HG03457 (cell line): ENCODE measurements around the gene KCNA3.

Source experiments
- ATAC-seq: cut with Tn5 transposase; IDR thresholded peaks from one replicate; pipeline ENCODE4 v1.9.1; 2021; ENCODE audit warnings: moderate number of reproducible peaks; ENCODE audit not compliant: unreplicated experiment

KCNA3 gene

GRCh38 chr1:110674337-110675059 lies at the start of gene KCNA3:
Gene KCNA3 (minus strand): TSS chr1:110674940. CDS start chr1:110674809, 131 bp downstream.
- no peak for ATAC-seq

GRCh38 chr1:110722807-110723206 lies 48.1 kb upstream of the KCNA3 start:
- ATAC-seq, result no peak

GRCh38 chr1:110719908-110720307 lies 45.2 kb upstream of the KCNA3 start:
- ATAC-seq, result no peak

GRCh38 chr1:110718452-110718851 lies 43.7 kb upstream of the KCNA3 start:
- ATAC-seq, result no peak

- ATAC-seq, result no peak
These were observed 42.4 kb upstream of the KCNA3 start for GRCh38 chr1:110717179-110717578.

GRCh38 chr1:110714374-110714995 lies 39.7 kb upstream of the KCNA3 start:
- no peak for ATAC-seq

- no peak for ATAC-seq
These were observed 38.5 kb upstream of the KCNA3 start for GRCh38 chr1:110713221-110713620.

GRCh38 chr1:110710314-110710713 lies 35.6 kb upstream of the KCNA3 start:
- no peak for ATAC-seq

GRCh38 chr1:110708974-110709440 lies 34.3 kb upstream of the KCNA3 start:
- ATAC-seq, result no peak

- ATAC-seq, result no peak
These were observed 32.5 kb upstream of the KCNA3 start for GRCh38 chr1:110707232-110707631.

- no peak for ATAC-seq
These were observed 31.9 kb upstream of the KCNA3 start for GRCh38 chr1:110706621-110707020.

GRCh38 chr1:110702260-110702659 lies 27.5 kb upstream of the KCNA3 start:
- ATAC-seq, result no peak

GRCh38 chr1:110700767-110701166 lies 26.0 kb upstream of the KCNA3 start:
- ATAC-seq, result no peak

- ATAC-seq, result no peak
These were observed 22.9 kb upstream of the KCNA3 start for GRCh38 chr1:110697606-110698005.

GRCh38 chr1:110696818-110697217 lies 22.1 kb upstream of the KCNA3 start:
- no peak for ATAC-seq

GRCh38 chr1:110690709-110691365 lies 16.1 kb upstream of the KCNA3 start:
- no peak for ATAC-seq

GRCh38 chr1:110689868-110690267 lies 15.1 kb upstream of the KCNA3 start:
- no peak for ATAC-seq

GRCh38 chr1:110688514-110688913 lies 13.8 kb upstream of the KCNA3 start:
- ATAC-seq, result no peak

GRCh38 chr1:110687250-110687649 lies 12.5 kb upstream of the KCNA3 start:
- ATAC-seq, result no peak

GRCh38 chr1:110686188-110686587 lies 11.4 kb upstream of the KCNA3 start:
- no peak for ATAC-seq

GRCh38 chr1:110684491-110684890 lies 9.8 kb upstream of the KCNA3 start:
- no peak for ATAC-seq

- no peak for ATAC-seq
These were observed 8.2 kb upstream of the KCNA3 start for GRCh38 chr1:110682898-110683297.
